Measurements from ENCODE around the gene TCEA2. TPM values are rescaled to one million over a fixed set of nuclear protein-coding genes. Genes with fewer than 3 reads are reported as not detected.

TCEA2 gene
- total RNA-seq, 1 donor from 2014 or later = 36.7 TPM

DNA sequence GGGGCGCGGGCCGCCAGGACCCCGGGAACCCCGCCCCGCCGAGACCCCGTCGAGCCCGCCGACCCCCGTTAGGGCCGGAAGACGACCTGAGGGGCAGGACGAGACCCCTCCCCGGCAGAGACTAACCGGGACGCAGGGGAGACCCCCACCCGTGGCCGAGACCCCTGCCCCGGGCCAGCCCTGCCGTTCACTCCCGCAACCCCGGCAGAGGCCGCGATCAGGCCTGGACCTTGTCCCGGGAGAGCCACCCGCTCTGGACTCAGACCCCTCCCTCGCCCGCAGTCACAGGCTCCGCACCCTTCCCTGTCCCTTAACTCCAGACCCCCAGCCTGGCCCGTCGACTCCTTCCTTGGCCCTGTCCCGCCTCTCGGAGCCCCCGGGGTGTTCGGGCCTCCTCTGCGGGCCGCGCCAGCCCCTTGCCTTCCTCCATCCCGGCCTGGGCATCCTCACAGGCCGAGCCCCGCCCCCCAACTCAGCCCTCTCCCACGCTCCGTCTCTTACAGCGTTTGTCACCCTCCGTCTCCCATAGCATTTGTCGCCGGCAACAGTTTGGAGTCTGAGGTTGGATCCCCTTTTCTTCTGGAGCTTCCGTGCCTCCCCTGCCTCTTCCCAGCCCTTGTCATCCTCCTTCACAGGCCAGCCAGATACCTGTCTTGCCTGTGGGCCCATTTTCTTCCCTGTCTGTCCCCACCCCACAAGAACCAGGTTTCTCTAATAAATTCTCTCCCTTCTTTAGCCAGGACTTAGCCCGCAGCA lies 569 bp downstream of the TCEA2 start:
- DNase-seq (ENCODE audit: low spot score in 2 of 2) = no peak
- FAIRE-seq = no peak

DNA sequence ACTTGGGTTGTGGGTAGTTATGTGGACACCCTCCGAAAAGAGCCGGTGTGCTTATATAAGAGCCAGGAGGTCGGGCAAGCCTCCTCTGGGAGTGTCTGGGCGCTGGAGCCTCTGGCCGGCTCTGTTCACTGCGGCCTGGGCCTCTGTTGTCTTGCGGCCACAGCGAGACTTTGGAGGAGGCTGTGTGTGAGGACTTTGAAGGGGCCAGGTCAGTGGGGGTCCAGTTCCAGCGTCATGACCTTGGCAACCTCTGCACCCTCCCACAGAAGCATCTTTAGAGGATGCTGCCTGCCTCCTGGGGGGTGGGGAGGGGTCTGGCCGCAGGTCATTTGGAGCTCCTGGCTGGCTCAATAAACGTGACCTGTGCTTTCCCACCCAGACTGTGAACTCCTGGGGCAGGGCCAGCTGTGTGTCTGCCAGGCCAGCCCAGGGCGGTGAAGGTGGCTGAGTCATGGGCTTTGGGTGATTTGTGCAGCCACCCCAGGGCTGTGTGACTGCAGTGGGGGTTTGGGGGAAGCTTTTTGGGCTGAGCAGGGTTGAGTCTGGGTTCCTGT lies 1.2 kb downstream of the TCEA2 start:
- DNase-seq (ENCODE audit: low spot score in 2 of 2) = no peak
- FAIRE-seq = no peak

DNA sequence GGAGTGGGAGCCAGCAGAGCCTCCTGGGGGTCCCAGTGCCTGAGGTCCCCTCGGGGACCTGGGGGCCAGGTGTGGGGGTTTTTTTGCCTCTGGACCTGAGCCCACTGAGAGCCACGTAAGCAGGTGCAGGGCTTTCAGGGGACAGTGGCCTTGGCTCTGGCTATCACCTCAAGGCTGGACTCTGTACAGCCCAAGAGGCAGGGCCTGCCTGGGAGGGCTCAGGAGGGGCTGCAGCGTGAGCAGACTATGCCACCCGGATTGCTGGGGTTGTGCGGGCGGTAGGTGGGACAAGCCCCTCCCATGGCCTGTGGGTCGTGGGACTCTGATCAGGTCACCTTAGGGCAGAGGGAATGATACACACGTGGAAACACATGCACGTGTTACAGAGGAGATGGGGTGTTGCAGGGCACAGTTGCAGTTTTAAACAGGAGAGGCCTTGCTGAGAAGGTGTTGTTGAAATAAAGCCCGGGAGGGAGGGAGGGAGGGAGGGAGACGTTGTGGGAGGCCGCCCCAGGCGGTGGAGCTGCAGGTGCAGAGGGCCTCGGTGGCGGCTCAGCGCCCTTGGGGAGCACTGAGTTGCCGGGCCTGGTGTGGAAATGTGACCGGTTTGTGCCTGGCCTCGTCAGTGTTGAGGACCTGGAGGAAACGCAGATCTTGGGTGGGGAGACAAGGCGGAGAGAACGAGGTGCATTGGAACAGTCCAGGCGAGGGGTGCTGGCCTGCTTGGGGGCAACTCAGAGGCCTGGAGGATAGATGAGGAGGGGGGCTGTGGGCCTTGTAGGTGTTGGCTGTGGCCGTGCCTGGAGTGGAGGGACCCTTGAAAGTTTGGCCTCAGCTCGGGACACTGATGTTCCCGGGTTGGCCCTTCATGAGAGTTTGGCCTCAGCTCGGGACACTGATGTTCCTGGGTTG lies 2.3 kb downstream of the TCEA2 start:
- DNase-seq (ENCODE audit: low spot score in 2 of 2) (no peak), FAIRE-seq (no peak)

- FAIRE-seq (no peak), DNase-seq (ENCODE audit: low spot score in 2 of 2) (no peak)
Observed at GRCh38 chr20:64065974-64066343, 3.0 kb downstream of the TCEA2 start.

DNA sequence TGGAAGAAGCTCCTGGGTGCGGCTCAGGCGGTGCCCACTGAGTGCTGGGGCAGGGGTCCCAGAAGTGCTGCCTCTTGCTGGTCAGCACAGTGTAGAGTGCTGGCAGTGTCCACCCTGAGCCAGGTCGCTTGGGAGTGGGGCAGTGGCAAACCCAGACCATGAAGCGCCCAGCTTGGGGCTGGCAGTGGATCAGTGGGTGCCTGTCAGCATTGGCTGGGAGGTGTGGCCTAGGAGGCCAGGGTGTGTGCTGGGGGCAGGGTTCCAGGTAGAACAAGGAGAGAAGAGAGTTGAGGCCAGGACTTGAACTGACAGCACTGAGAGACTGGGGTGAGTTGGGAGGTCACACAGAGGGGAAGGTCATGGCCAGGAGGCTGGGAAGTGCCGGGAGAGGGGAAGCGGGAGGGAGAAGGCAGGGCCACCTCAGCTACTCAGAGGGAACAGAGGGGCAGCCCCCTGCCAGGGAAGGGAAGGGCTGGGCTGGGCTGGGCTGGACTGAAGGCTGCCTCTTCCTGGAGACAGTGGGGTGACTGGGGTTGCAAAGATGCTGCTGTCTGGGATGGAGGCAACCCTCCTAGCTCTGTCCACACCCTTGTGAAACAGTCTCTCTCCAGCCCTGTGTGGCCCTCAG lies 4.1 kb downstream of the TCEA2 start:
- FAIRE-seq (no peak), DNase-seq (ENCODE audit: low spot score in 2 of 2) (no peak)

GRCh38 chr20:64067733-64068307 lies 4.8 kb downstream of the TCEA2 start:
- FAIRE-seq (no peak), DNase-seq (ENCODE audit: low spot score in 2 of 2) (no peak)

GRCh38 chr20:64068386-64069208 lies 5.6 kb downstream of the TCEA2 start:
- DNase-seq (ENCODE audit: low spot score in 2 of 2) = no peak

GRCh38 chr20:64069209-64069613 lies 6.2 kb downstream of the TCEA2 start:
- no peak for FAIRE-seq
- DNase-seq (ENCODE audit: low spot score in 2 of 2) = no peak

More at GRCh38 chr20:64068386-64069208, 5.6 kb downstream of the TCEA2 start:
- FAIRE-seq = no peak

- no peak for DNase-seq (ENCODE audit: low spot score in 2 of 2)
- no peak for FAIRE-seq
Observed at GRCh38 chr20:64069614-64070243, 6.7 kb downstream of the TCEA2 start.

DNA sequence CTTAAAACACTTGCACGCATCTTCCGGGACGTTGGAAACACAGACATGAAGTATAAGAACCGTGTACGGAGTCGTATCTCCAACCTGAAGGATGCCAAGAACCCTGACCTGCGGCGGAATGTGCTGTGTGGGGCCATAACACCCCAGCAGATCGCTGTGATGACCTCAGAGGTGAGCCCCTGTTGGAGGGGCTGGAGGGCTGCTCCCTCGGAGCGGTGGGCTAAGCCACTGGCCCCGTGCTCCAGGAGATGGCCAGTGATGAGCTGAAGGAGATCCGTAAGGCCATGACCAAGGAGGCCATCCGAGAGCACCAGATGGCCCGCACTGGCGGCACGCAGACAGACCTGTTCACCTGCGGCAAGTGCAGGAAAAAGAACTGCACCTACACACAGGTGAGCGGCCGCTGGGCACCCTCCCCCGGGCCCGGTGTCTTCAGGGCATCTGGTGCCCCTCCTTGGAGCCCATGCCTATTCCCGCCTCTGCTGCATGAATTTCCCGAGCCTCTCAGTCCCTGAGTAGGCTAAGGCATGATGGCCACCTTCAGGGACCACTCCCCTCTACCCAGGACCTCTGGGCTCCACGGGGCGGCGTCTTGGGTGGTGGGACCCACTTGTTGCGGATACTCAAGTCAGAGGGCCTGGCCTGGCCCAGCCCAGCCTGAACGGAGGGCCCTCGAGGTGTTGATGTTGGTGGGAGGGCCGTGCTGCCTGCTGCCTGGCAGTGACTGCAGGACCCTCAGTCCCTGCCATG lies 7.4 kb downstream of the TCEA2 start:
- FAIRE-seq (no peak), DNase-seq (ENCODE audit: low spot score in 2 of 2) (no peak)

DNA sequence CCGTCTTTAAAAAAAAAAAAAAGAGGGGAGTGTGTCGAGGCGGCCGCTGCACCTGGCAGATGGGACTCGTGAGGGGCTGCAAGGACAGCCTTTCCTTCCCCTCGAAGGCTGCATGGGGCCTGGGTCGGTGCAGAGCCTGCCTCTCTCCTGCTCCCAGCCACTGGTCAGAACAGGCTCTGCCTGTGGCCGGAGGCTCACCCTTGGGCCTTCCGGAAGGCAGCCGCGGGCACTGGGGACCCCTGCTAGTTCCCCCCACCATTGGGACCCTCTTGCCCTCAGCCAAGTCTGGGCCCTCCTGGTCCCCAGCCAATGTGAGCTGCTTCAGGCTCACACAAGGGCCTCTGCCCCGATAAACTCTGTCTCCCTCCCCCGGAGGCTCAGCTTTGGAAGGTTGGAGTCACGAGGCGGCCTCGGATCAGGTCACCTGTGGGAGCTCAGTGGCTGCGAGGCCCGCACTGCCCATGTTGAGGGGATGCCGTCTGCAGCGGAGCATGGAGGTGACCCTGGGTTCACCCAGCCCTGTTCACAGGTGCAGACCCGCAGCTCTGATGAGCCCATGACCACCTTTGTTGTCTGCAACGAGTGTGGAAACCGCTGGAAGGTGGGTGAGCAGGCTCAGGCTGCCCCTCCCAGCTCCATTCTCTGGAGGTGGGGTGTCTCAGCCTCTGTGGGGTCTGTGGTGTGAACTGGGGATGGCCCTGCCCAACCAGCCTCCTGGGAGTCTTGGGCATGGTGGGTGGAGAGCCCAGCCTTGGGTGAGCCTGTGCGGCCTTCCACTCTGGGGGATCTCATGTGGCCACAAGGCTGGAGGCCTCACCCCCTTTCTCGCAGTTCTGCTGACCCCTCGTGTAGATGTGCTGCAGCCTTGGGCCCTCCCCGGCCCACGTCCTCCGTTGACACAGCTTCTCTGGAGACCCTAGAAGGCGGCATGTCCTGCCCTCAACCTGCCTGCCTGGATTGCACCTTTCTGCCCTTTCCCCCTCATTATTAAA lies 8.6 kb downstream of the TCEA2 start:
- DNase-seq (ENCODE audit: low spot score in 2 of 2) (no peak), FAIRE-seq (no peak)

DNA sequence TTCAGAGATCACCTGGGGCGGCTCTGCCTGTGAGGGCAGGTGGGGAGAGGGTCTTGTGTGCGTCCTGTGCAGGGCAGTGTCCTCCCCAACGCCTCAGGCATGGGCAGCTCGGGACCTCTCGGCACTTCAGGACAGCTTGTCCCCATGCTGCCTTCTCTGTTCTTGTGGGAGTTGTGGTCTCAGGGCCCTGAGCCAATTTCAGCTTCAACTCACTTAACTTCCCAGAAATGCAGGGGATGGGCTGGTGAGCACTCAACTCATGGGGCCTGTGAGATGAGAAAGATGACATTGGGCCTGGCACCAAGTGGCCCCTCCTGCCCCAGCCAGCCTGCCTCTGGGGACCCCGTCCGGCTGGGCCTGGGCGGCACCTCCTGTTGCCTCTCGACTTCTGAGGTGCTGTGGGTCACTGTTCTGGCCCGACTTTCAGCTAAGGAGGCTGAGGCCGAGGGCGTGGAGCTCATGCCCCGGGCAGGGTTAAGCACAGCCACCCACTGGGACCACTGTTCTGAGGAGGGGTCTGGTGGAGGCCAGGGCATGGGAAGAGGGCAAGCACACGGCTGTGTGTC lies 9.6 kb downstream of the TCEA2 start:
- FAIRE-seq (no peak), DNase-seq (ENCODE audit: low spot score in 2 of 2) (no peak)

DNA sequence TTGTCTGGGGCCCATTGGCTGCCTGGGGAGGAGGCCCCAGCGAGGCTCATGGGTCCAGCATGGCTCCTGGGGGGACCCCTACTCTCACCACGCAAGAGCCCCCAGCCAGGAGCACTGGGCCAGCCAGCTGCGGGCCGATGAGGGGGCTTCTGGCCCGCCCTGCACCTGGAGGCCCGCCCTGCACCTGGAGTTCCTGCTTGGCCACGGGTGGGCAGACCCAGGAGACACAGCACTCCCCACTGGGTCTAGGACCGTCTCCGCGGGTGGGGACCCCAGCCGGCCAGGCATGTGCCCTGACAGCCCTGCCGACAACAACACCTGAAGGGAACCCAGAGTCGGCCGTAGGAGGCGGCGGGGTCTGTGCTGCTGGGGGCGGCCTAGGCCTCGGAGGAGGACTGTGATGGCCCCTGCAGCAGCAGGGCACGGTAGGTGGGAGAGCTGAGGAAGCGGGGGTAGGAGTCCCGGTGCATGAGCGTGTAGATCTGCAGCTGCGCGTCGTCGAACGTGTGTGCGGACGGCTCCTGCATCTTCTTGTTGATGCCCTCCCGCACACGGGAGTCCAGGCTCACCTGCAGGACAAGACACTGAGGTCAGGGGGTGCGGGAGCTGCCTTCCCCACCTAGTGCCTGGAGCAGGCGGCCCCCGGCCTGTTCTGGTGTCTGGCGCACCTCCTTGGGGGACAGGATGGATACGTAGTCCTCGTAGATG lies 10.6 kb downstream of the TCEA2 start:
- FAIRE-seq = no peak
- DNase-seq (ENCODE audit: low spot score in 2 of 2) = no peak

DNA sequence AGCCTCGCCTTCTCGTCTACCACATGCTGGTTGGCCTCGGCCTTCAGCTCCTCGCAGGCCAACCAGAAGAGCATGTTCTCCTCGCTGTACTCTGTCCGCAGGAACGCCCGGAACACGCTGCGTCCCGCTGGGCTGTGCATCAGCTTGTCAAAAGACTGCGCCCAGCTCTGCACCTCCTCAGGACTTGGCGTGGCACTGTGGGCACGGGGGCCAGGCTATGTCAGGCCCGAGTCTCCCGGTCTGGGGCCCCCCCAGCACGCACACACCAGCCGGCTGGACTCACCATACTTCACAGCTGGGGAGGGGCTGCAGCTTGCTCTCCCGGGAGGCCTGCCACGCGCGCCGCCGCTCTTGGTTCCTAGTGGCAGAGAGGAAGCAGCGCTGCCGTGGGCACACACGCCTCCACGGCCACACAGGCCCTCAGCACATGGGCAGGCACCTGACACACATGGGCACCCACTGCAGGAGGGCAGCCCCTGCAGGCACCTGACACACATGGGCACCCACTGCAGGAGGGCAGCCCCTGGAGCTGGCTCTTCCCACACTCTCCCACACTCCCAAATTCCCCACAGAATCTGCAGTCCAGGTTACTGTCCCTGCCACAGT lies 11.3 kb downstream of the TCEA2 start:
- FAIRE-seq = no peak
- no peak for DNase-seq (ENCODE audit: low spot score in 2 of 2)

DNA sequence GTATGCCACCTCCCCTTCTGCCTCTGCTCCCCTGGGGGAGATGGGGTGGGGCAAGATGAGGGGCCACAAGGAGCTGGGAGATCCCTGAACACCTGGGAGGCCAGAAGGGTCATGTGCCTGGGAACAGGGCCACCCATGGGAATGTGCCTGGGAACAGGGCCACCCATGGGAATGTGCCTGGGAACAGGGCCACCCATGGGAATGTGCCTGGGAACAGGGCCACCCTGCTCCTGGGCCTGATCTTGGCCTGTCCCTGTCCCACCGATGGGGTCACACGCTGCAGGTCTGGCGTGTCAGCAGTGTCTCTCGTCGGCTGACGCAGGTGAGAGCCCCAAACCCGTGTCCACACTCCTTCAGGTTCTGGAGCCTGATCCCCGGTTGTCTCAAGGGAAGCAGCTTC lies 12.0 kb downstream of the TCEA2 start:
- DNase-seq (ENCODE audit: low spot score in 2 of 2) = no peak
- no peak for FAIRE-seq

DNA sequence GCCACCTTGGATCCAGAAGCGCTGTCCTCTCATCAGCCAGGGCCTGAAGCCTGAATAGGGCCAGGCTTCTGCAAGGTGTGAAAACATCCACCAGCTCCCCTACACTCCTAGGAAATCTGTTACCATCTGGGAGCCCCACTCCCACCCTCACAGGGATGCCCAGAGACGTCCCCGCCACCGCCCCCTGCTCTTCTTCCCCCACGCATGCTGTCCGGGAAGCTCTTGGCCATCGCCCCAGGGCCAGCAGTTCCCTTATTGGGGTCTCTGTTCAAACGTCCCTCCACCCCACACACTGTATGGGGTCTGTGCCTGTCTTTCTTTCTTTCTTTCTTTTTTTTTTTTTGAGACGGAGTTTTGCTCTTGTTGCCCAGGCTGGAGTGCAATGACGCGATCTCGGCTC lies 12.6 kb downstream of the TCEA2 start:
- no peak for FAIRE-seq
- no peak for DNase-seq (ENCODE audit: low spot score in 2 of 2)

All from frontal cortex (tissue), 4 donors.